NCI-H1417 (cell line): ENCODE data around the gene GNB1L.
A peak's percentile ranks its signal among the peaks of the same experiment; 100 is the strongest.

Experiments
- DNase-seq, 3 experiments: peaks; one replicate each; lab custom pipeline; 2025; lab: John Stamatoyannopoulos, UW

GNB1L gene

DNA sequence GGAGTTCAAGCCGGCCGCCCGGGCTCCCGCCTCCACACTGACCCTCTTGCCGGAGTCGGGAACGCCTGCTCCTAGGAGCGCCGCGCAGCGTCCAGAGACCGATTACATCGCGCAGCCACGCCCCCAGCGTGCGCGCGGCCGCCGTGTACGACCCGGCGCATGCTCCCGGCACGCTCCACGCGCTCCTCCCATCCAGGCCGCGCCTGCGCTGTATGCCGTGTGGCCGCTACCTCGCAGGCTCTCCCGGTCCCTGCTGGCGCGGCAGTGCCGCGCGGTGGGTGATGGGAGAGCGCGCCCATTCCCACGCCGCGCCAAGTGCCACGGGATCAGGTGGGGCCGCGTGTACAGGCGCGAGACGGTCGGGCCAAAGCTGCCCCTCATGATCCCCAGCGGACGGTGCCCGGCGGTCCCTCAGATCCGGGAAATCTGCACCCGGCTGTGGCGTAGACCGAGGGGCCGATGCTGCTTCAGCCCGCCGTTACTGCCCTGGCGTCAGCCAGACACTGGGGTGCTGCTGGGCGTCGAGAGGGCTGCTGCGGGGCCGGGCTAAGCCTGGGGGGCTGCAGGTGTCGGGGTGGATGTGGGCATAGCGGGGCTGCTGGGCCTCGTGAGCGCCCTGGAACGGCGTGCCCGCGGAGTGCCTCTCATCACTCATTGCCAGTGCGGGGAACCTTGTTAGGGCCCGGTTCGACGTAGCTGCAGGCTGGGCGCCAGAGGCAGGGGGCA is at the start of gene GNB1L, which contains the start of gene RTL10:
Gene GNB1L (minus strand): TSS at position 97 of the 726 bp plus-strand sequence. CDS start 33,519 bp downstream, outside the sequence.
Gene RTL10 (minus strand): TSS at position 97 of the 726 bp plus-strand sequence. CDS start 2,613 bp downstream, outside the sequence.
- DNase-seq: peak; percentile 93 to 96 (median 95)

DNA sequence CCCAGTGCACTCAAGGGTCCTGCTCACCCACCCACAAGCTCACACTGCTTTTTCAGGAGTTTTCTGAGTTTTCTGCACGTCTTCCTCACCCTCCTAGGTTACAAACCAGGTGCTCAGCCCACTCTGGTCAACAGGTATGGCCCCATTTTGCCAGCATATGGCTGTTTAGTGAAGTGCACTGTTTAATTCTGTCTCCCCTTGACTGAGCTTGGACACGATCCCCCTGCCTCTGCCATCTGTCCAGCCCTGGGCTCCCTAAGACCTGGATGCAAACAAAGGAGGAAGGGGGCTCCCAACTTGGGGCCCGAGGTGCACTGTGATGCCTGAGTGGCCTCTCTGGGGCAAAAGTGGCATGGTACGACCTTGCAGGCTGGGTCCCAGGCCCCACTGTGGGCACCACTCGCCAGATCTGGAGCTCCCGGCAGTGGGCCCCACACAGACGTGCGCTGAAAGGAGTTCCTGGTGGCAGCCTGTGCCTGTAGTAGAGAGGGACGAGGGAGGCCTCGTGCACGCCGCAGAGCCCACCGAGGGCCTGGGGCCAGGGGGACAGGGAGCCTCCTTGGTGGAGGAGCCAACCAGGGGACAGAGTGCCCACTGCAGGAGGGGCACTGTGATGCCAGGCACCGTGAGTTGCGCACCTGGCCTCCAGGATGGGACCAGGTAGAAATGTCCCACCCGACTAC is 49.6 kb upstream of the GNB1L start:
- no peak for DNase-seq

DNA sequence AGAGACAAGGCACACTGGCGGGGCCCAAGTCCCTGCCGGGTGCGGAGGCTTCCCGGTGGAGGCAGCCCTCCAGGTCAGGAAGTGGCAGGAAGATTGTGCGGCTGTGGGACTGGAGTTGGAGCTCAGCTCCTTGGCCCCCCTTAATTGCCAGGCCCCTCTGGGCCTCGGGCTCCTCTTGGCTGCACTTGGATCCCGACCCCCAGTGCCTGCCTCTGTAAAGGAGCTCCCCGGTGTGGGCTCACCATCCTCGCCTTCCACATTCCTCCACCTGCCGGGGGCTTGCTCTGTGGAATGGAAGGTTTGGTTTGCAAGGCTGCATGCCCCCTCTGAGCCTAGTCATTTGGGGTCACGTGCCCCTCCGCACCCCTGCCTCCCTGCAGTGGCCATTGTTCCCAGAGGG is 48.8 kb upstream of the GNB1L start:
- DNase-seq: no peak

GRCh38 chr22:19903031-19903430 is 48.4 kb upstream of the GNB1L start:
- peak in 2 of 3 experiments; percentile 9 to 41 for DNase-seq

GRCh38 chr22:19902245-19902715 is 47.6 kb upstream of the GNB1L start:
- DNase-seq: peak; percentile 40 to 83 (median 46)

GRCh38 chr22:19901577-19902244 is 47.0 kb upstream of the GNB1L start:
- DNase-seq: no peak

DNA sequence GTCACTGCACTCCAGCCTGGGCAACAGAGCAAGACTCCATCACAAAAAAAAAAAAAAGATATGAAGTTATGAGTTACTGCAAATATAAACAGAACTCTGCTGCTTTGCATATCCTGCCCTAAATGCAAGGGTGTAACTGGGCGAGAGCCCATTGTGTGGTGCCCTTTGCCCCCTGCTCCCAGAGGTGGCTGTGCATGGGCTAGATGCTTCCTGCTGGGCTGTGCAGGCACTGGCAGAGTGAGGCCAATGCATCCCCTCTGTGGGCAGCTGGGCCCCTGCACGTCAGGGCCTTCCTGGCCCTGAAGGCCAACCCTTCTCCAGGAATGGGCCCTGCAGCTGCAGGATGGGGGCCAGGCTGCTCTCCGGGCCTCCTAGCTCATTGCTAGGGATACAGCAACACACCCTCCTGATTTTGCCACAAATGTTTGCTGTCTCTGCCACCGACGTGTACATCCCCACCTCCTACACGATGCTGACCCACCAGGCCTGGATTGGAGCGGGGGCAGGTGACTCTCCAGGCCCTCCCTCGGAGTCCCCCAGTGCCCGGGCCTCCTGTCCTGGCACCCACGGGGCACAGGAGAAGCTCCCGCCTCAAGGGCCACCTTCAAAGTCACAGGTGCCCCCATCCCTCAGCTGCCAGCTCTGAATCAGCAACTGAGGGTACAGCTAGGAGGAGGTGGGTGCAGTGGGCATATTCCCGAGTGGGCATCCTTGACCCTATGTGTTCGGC is 46.2 kb upstream of the GNB1L start:
- DNase-seq: no peak

DNA sequence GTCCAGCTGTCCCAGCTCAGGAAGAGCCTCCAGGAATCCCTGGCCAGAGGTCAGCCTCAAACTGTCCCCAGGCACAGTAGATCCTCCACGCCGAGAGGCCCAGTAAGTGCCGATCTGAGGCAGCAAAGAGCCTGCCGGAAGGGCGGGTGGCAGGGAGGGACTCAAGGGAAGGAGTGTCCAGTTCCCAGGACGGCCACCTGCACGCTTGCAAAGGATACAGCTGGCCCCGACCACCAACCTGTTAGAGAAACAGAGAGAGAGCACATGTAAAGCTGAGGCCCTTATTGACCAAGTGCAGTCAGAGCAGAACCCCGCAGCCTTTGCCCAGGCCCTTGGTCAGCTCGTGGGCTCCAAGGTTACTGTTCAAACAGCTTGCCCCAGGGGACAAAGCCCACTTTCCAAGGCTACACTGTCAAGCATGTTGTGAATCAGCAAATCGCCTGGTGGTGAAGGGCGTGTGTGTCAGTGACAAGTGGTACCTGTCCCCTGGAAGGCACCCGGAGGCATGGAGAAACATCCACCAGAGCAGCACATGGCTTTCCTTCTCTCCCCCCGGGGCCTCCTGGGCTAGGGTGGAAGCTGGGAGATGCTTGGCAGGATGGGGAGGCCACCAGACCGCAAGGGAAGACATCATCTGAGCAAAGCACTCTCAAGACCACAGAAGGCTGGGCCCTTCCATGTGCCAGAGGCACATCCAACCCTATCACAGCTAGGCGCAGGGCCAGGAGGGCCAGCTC is 44.3 kb upstream of the GNB1L start:
- no peak for DNase-seq

- no peak for DNase-seq
Observed at GRCh38 chr22:19898145-19898544, 43.5 kb upstream of the GNB1L start.

- DNase-seq: no peak
Observed at GRCh38 chr22:19897726-19898125, 43.1 kb upstream of the GNB1L start.

DNA sequence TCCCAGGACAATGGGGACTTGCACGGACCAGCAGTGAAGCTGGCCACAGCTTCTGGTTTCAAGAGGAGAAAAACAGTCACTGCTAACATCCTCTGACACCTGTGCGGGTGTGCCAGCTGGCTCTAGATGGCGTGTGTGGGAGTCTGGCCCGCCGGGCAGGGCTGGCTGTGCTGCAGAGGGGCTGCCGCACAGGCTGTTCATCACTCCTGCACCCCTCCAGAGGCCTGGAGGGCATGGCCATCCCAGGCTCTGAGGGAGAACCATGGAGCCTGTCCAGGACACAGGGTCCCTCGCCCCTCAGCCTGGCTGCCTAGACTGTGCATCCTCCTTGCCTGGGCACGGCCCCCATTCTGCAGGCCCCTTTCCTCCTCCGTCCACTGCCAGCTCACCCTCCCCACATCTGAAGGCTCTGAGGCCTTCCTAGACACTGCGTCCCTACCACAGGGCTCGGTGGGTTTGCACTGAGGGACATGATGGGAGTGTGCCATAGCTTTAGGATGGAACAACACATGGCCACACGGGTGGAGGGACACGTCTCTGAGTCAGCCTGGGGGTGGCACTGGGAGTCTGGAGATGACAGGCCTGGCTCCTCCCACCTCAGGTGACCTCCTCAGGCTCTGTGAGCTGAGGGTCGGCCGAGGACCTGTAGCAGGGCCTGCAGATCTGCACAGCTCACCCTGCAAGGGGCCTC is 42.1 kb upstream of the GNB1L start:
- DNase-seq: no peak

DNA sequence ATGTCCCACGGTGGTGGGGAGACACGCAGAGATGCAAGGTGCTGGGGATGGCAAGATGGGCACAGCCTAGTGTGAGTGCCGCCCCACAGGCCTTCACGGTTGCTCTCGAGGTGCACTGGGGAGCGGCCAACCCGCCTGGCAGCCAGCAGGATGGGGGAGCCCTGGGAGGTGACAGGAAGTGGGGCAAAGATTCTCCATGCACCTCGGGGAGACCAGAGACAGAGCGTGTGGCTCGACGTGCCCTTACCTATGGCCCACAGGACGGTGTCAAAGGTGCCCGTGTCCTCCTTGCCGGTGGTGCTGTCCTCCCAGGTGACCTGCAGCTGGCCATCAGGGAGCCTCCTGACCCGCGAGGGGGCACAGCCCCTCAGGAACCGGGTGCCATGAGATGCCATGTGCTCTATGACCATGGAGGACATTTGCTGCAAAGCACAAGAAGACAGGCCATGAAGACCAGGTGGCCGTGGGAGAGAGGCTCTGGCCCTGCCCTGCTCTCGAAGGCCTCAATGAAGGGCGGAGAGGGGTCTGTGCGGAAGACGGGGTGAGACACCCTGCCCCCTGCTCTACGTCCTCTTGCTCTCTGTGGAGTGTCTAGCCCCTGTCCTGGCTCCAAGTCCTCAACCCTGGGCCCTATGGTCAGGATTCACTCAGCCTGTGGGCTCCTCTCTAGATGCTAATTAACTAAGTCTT is 40.6 kb upstream of the GNB1L start:
- DNase-seq: no peak

GRCh38 chr22:19893363-19893762 is 38.7 kb upstream of the GNB1L start:
- DNase-seq: no peak

DNA sequence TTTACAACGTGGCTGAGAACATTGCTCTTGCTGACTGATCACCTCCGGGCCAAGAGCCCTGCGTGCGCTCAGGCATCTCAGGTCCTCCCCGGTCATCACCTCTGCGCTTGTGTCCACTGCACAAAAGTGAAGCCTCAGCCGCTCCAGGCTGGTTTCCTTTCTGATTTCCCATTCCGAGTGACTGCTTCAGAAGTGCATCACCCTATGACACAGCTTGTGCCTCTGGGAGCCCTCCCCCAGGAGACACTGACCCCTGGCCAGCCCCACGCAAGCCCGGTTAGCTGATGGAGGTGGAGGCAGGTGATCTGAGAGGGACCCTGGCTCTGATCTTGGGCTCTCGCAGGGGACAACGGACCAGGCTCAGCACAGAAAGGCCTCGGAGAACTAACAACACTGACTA is 38.3 kb upstream of the GNB1L start:
- DNase-seq: peak in 1 of 3 experiments; percentile 24

- peak in 2 of 3 experiments; percentile 77 to 88 for DNase-seq
Observed at GRCh38 chr22:19892257-19892879, 37.7 kb upstream of the GNB1L start.

DNA sequence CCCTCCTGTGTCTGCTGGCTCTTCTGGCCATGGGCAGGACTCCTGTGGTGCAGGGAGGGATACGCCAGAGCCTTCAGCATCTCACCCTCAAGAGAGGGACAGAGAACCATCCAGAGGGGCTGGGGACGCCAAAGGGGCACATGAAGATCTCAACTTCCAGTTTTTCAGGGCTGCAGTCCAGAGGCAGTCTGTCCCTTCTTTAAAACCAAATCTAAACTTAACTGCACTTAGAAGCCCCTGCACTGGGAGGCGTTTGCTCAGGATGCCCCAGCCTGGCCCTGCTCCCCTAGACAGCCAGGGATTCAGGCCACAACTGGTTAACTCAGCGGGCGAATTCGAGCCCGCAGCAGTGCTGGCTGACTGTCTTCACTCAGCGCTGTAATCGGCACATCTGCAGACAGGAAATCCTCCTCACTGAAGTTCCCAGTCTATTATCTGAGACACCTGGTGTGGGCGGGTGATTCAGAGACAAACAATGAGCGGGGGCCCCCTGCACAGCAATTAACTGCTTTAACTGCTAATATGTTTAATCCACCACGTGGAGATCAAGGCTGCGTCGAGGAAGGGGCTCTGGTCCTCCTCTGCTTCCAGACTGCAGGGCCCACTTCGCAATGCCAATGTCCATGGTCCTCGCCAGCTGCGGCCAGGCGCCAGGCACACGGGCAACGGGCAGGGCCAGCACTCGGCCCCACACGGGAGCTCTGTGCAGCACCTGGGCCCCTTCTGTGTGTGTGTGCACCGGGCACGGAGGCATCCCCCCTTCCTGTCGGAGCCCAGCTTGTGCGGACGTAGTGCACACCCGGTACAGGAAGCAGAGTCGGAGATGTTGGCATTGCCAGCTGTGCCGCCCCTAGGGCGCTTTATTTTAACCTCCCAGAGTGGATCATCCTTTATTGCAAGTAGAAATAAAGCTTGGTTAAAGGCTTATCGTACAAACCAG is 36.9 kb upstream of the GNB1L start:
- DNase-seq: peak; percentile 12 to 96 (median 85)

DNA sequence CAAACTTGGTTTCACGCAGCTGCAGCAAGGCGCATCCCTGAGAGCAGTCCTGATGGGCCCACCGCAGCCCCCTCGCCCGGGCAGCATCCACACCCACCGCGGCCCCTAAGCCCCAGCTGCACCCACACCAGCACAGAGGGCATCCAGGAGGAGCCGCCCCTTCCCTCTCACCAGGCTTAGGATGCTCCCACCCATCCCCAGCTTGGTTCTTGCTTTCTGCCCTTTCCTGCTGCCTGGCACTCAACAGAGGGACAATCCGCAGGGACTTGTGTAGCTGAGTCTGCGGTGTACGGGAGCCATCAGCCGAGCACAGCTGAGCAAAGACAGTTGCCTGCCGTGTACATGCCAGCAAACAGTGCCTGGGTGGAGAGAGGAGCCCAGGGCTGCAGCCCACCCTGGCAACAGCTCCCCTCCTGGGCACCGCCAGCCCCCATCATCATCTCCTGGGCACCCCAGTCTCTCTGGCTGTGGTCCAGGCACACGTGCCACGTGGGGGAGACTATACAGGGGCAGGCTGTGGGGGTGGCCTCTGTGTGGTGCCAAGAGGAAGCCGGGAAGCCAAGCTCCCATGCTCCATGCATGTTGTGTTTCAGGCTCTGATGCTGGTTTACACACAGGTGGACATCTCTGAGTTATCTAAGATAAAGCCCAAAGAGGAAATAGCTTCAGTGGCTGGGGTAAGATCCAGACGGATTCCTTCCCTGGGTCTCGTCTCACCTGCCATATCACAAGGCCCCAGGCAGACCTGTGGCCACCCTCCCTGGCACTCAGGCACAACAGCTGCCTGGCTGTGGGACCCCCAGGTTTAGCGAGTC is 36.0 kb upstream of the GNB1L start:
- DNase-seq: peak in 2 of 3 experiments; percentile 28 to 42
